Aorta (tissue), 5 donors: ENCODE data around the gene KCNH1. TPM values are rescaled to one million over a fixed set of nuclear protein-coding genes. Genes with fewer than 3 reads are reported as not detected.

Source experiments
- ATAC-seq: fragments of 200-7000 bp; cut with Tn5 transposase; one replicate; pipeline ENCODE4 v1.9.1; 2022; ENCODE audit warnings: moderate library complexity; ENCODE audit not compliant: low FRiP score
- DNase-seq, 2 donors: peaks; one replicate each; pipeline ENCODE4 v3.0.0-alpha.2; 2020
- H3K27ac ChIP-seq, 2 donors: one replicate each; pipeline ENCODE4 v1.5.1; 2013; ENCODE audit warnings: low read length in 2 of 2, mild to moderate bottlenecking in 2 of 2, moderate library complexity in 2 of 2, control low read depth in 1 of 2, inconsistent platforms in 1 of 2, low read depth in 1 of 2
- H3K27me3 ChIP-seq, 2 donors: one replicate each; pipeline ENCODE4 v1.6.1; 2013; ENCODE audit warnings: control low read depth in 1 of 2, low read length in 1 of 2, mild to moderate bottlenecking in 1 of 2, moderate library complexity in 1 of 2; ENCODE audit not compliant: insufficient read depth in 2 of 2, control insufficient read depth in 1 of 2
- H3K36me3 ChIP-seq, 2 donors: one replicate each; pipeline ENCODE4 v1.6.1; 2013; ENCODE audit warnings: control low read depth in 1 of 2, low read length in 1 of 2, mild to moderate bottlenecking in 1 of 2; ENCODE audit not compliant: insufficient read depth in 2 of 2, control insufficient read depth in 1 of 2
- H3K4me1 ChIP-seq, 2 donors: one replicate each; pipeline ENCODE4 v1.6.1; 2013; ENCODE audit warnings: low read length in 2 of 2, control low read depth in 1 of 2, mild to moderate bottlenecking in 1 of 2, moderate library complexity in 1 of 2; ENCODE audit not compliant: insufficient read depth in 2 of 2, control insufficient read depth in 1 of 2
- H3K4me3 ChIP-seq, 2 donors: one replicate each; pipeline ENCODE4 v1.5.1; 2013; ENCODE audit warnings: low read length in 2 of 2, control low read depth in 1 of 2, mild to moderate bottlenecking in 1 of 2
- H3K9me3 ChIP-seq: one replicate; pipeline ENCODE4 v1.6.1; 2013; ENCODE audit warnings: mild to moderate bottlenecking, low read length; ENCODE audit not compliant: control insufficient read depth
- WGBS, 2 donors: extraction: QIAGEN DNeasy Blood & Tissue Kit; methylation state at CpG; one replicate each; pipeline ENCODE4 v1.1.7; 2013; 5-methylcytosine and 5-hydroxymethylcytosine counted together
- intact Hi-C, 2 donors: fragments of 100-400 bp; cut with DNase I; formaldehyde crosslinking; loops; one replicate each; pipeline versions ENCODE4 v1.14.2 to v1.15.0; 2022
- polyA plus RNA-seq, 2 donors: library from polyadenylated mRNA; stranded (reverse); fragments of 200-250 nt; gene quantifications; one replicate each; pipeline ENCODE4 v1.2.3, GENCODE V29; 2013
- total RNA-seq, 2 donors: library from RNA; stranded (reverse); fragmentation: NEBNext Ultra II Directional; extraction: Animal tissue kit (Norgen Biotek cat#: 25700); gene quantifications; one replicate each; pipeline ENCODE4 v1.2.1, GENCODE V29; 2021
- donor health status: healthy with polysubstance abuse.
- donor health status: Bipolar disorder and iron deficiency.
- donor health status: DM: no; HTN: no; CAD: no.
- donor health status: DM: no; HTN: no; CAD: no.
- donor health status: DM: yes; HTN: yes; CAD: no.

KCNH1 gene
- total and polyA plus RNA-seq, 4 donors, result 0.03 to 0.96 (median 0.19) TPM; not detected in 1

DNA sequence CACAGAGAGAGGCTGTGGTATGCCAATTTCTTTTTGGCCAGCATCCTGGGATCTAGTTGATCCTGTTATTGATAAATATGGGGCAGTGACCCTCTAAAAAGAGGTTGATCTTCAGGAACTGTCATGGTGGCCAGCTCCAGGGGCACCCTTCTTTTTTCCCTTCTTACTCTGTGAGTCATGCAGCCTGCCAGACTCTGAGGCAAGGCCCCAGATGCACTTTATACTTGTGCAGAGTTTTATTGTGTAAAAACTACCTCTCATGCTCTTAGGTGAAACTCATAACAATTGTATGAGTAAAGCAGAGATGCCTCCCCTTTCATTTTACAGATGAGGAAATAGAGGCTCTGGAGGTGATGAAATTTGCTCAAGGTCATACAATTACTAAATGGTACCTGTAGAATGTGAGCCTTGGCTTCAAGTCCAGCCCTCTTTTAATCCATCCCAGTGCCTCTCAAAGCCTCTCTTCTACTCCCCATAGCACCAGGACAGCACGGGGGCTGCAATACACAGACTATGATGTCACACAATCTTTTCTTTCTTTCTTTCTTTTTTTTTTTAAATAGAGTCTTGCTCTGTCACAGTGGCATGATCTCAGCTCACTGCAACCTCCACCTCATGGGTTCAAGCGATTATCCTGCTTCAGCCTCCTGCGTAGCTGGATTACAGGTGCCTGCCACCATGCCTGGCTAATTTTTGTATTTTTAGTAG lies 387.8 kb downstream of the KCNH1 start:
- Histone ChIP-seq H3K4me1 (no peaks in the 10 kb centered on the region), H3K36me3 (no peaks in the 10 kb centered on the region), H3K27me3 (no peaks in the 10 kb centered on the region), H3K9me3 (no peaks in the 10 kb centered on the region), H3K27ac (no peak overlapping the region), H3K4me3 (no peak overlapping the region)
- intact Hi-C loops, result no loop called here
- ATAC-seq (no peak), DNase-seq (no peak)
- 62 to 80% methylated on average over 3 of the region's 3 CpGs for WGBS, 2 donors

GRCh38 chr1:210743038-210743437 lies 390.9 kb downstream of the KCNH1 start:
- no peak overlapping the region for H3K27ac ChIP-seq
- H3K36me3 ChIP-seq, result no peaks in the 10 kb centered on the region
- 62 to 75% methylated on average over 3 of the region's 3 CpGs for WGBS, 2 donors
- H3K4me1 ChIP-seq, result no peaks in the 10 kb centered on the region
- no peaks in the 10 kb centered on the region for H3K27me3 ChIP-seq
- intact Hi-C loops, result no loop called here
- H3K4me3 ChIP-seq, result no peak overlapping the region
- no peak for DNase-seq
- no peaks in the 10 kb centered on the region for H3K9me3 ChIP-seq
- no peak for ATAC-seq

GRCh38 chr1:210741564-210741963 lies 392.4 kb downstream of the KCNH1 start:
- DNase-seq (no peak), ATAC-seq (no peak)
- WGBS, 2 donors, result 77 to 82% methylated on average over 5 of the region's 5 CpGs
- no peaks in the 10 kb centered on the region for H3K27me3 ChIP-seq
- H3K9me3 ChIP-seq, result no peaks in the 10 kb centered on the region
- H3K4me1 ChIP-seq, result no peaks in the 10 kb centered on the region
- intact Hi-C loops, result no loop called here
- H3K36me3 ChIP-seq, result no peaks in the 10 kb centered on the region
- H3K4me3 ChIP-seq, result no peak overlapping the region
- H3K27ac ChIP-seq, result no peak overlapping the region

DNA sequence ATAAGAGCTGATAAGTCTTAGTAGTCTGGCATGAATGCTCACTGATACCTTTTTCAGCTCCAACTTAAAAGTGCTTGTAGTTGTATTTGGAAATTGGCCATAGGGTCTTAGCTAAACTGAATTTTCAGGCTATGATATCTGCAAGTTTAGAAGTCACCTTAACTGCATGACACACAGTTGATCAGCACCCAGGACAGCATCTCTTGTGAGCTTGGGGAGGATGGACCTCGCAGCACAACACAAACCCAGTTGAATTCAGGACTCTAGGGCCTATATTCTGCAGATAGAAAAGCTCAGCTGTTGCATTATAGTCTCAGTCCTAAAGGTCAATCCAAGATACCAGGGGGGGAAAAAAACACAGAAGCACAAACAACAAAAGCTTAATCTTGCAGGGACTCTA lies 394.3 kb downstream of the KCNH1 start:
- no peak for ATAC-seq
- Histone ChIP-seq H3K27me3 (no peaks in the 10 kb centered on the region), H3K27ac (no peak overlapping the region), H3K4me1 (no peaks in the 10 kb centered on the region), H3K36me3 (no peaks in the 10 kb centered on the region), H3K9me3 (no peaks in the 10 kb centered on the region), H3K4me3 (no peak overlapping the region)
- 24 to 25% methylated on average over 1 of the region's 1 CpG for WGBS, 2 donors
- intact Hi-C loops, result no loop called here
- DNase-seq, result no peak

DNA sequence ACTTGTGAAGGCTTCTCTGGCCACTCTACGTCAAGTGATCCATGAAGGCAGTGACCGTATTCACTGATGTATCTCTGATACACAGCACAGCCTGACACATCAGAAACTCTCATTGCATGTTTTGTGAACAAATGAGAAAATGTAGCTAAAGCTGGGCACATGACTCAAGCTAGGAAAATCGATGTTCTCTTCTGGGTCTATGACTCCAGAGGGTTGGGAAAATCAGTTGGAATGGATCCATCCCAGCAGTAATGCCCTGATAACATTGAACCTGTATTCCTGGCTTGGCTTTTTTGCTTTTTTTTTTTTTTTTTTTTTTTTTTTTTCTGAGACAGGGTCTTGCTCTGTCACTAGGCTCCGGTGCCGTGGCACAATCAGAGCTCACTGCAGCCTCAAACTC lies 395.7 kb downstream of the KCNH1 start:
- intact Hi-C loops, result no loop called here
- ATAC-seq (no peak), DNase-seq (no peak)
- H3K27ac ChIP-seq, result no peak overlapping the region
- H3K9me3 ChIP-seq, result no peaks in the 10 kb centered on the region
- H3K4me1 ChIP-seq, result no peaks in the 10 kb centered on the region
- no peaks in the 10 kb centered on the region for H3K27me3 ChIP-seq
- H3K4me3 ChIP-seq, result no peak overlapping the region
- 75 to 80% methylated on average over 5 of the region's 5 CpGs for WGBS, 2 donors
- H3K36me3 ChIP-seq, result no peaks in the 10 kb centered on the region

- intact Hi-C loops, result no loop called here
- Histone ChIP-seq H3K4me3 (no peak overlapping the region), H3K27me3 (no peaks in the 10 kb centered on the region), H3K9me3 (peaks cover 2% of the 10 kb centered on the region), H3K36me3 (no peaks in the 10 kb centered on the region), H3K27ac (no peak overlapping the region), H3K4me1 (no peaks in the 10 kb centered on the region)
- DNase-seq (no peak), ATAC-seq (no peak)
- 39 to 52% methylated on average over 3 of the region's 3 CpGs for WGBS, 2 donors
Measured at GRCh38 chr1:210736713-210737112, 397.2 kb downstream of the KCNH1 start.

DNA sequence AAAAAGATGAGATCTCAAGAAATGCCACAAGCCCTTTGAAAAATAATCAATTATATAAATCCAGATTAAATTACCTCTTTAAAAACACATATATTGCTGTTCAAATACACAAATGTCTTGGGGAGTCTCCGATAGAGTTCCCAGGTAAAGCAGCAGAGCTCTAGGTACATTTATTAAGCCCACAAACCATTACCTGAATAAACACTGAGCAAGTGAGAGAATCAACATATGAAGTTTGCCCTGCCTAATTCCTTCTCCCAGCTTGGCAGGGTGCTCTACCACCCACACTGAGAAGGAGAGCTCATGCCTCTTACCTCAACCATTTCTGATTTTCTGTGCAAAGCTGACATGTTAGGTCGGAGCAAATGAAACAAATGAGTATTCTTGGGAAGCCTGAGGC lies 402.4 kb downstream of the KCNH1 start:
- intact Hi-C loops, result no loop called here
- 81 to 89% methylated on average over 2 of the region's 2 CpGs for WGBS, 2 donors

GRCh38 chr1:210731193-210731592 lies 402.8 kb downstream of the KCNH1 start:
- ATAC-seq, result no peak
- Histone ChIP-seq H3K9me3 (peaks cover 2% of the 10 kb centered on the region), H3K36me3 (no peaks in the 10 kb centered on the region), H3K4me1 (no peaks in the 10 kb centered on the region), H3K27me3 (no peaks in the 10 kb centered on the region), H3K27ac (no peak overlapping the region), H3K4me3 (no peak overlapping the region)
- WGBS, 2 donors, result 83 to 89% methylated on average over 2 of the region's 2 CpGs
- no peak for DNase-seq
- intact Hi-C loops, result no loop called here

More for the DNA sequence above, 402.4 kb downstream of the KCNH1 start:
- no peak overlapping the region for H3K27ac ChIP-seq
- H3K4me1 ChIP-seq, result no peaks in the 10 kb centered on the region
- DNase-seq (no peak), ATAC-seq (no peak)
- peaks cover 2% of the 10 kb centered on the region for H3K9me3 ChIP-seq
- no peaks in the 10 kb centered on the region for H3K36me3 ChIP-seq
- H3K4me3 ChIP-seq, result no peak overlapping the region
- no peaks in the 10 kb centered on the region for H3K27me3 ChIP-seq

GRCh38 chr1:210730023-210730422 lies 403.9 kb downstream of the KCNH1 start:
- no peak overlapping the region for H3K27ac ChIP-seq
- ATAC-seq (no peak), DNase-seq (no peak)
- H3K4me3 ChIP-seq, result no peak overlapping the region
- WGBS, 2 donors, result 39 to 84% methylated on average over 1 of the region's 1 CpG
- H3K4me1 ChIP-seq, result no peaks in the 10 kb centered on the region
- H3K9me3 ChIP-seq, result peaks cover 2% of the 10 kb centered on the region
- no peaks in the 10 kb centered on the region for H3K36me3 ChIP-seq
- intact Hi-C loops, result no loop called here
- no peaks in the 10 kb centered on the region for H3K27me3 ChIP-seq
